IPS DF 6.9 (cell line): ENCODE results near the gene TRAF5.
A peak's percentile ranks its signal among the peaks of the same experiment; 100 is the strongest.
"Not testable (repeated sequence)": the region's sequence is repeated elsewhere in the genome, so short reads cannot be mapped to it uniquely, and the experiment has no call there.

Experiments used
- DNase-seq: peaks from one replicate; pipeline ENCODE4 v3.0.0-alpha.2; 2013; ENCODE audit warnings: low read depth, low spot score
- H3K27ac ChIP-seq: one replicate; pipeline ENCODE4 v1.5.1; 2013; ENCODE audit warnings: low read length, control low read depth
- H3K27me3 ChIP-seq: 2 replicates; pipeline ENCODE4 v1.6.1; 2013; ENCODE audit warnings: mild to moderate bottlenecking, low read length; ENCODE audit not compliant: control insufficient read depth, insufficient read depth
- H3K36me3 ChIP-seq: 2 replicates; pipeline ENCODE4 v1.6.1; 2013; ENCODE audit warnings: low read length; ENCODE audit not compliant: control insufficient read depth, insufficient read depth
- H3K4me1 ChIP-seq: 2 replicates; pipeline ENCODE4 v1.6.1; 2013; ENCODE audit warnings: low read length; ENCODE audit not compliant: control insufficient read depth, insufficient read depth
- H3K4me3 ChIP-seq: 2 replicates; pipeline ENCODE4 v1.5.1; 2013; ENCODE audit warnings: mild to moderate bottlenecking, low read length
- H3K9me3 ChIP-seq: 2 replicates; pipeline ENCODE4 v1.6.1; 2013; ENCODE audit warnings: low read length, inconsistent platforms; ENCODE audit not compliant: control insufficient read depth, insufficient read depth
- WGBS: extraction: QIAGEN DNeasy Blood & Tissue Kit; methylation state at CpG from one replicate; pipeline ENCODE4 v1.1.7; 2013; ENCODE audit warnings: mixed read lengths, missing lambda C conversion rate; ENCODE audit not compliant: insufficient read length, insufficient coverage; 5-methylcytosine and 5-hydroxymethylcytosine counted together

The TRAF5 gene

DNA sequence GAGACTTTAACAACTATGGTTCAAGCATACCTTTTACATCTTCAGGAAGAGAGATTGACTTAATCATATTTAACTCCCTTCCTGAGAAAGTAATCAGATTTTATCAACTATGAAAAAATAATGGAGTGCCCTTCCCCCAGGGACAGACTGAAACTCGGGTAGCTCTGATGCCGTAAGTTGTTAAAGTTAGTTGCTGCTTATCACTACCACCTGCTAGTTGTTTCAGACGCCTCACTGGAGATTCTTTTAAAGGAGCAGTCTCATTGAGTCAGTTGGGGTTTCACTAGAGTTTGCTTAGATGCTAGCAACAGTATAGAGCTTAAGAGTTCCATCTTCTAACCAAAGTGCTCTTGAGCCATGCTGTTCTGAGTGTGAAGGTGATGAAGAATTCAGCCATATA, 17.0 kb upstream of the TRAF5 start:
- WGBS = no CpG with 5 or more reads among the region's 3 CpGs

DNA sequence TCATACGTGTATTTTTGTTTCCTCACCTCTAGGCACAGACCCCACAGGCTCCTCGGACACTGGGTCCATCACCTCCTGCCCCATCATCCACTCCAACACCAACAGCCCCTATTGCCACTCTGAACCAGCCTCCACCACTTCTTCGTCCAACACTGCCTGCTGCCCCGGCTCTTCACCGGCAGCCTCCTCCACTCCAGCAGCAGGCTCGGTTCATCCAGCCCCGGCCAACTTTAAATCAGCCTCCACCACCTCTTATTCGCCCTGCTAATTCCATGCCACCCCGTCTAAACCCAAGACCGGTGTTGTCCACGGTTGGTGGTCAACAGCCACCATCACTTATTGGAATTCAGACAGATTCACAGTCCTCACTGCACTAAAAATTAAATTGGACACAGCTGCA, 13.2 kb upstream of the TRAF5 start:
- Histone ChIP-seq H3K9me3 (no peaks in the 10 kb centered on the region), H3K27ac (no peak overlapping the region), H3K27me3 (no peaks in the 10 kb centered on the region), H3K4me1 (no peaks in the 10 kb centered on the region), H3K36me3 (peaks cover 4% of the 10 kb centered on the region; the same call in 1 of the 2 replicates), H3K4me3 (no peak overlapping the region)
- no CpG with 5 or more reads among the region's 11 CpGs for WGBS
- DNase-seq = no peak

More for the DNA sequence above, 17.0 kb upstream of the TRAF5 start:
- Histone ChIP-seq H3K4me3 (no peak overlapping the region), H3K4me1 (no peaks in the 10 kb centered on the region), H3K9me3 (no peaks in the 10 kb centered on the region), H3K36me3 (peaks cover 4% of the 10 kb centered on the region; the same call in 1 of the 2 replicates), H3K27me3 (no peaks in the 10 kb centered on the region), H3K27ac (no peak overlapping the region)
- no peak for DNase-seq

DNA sequence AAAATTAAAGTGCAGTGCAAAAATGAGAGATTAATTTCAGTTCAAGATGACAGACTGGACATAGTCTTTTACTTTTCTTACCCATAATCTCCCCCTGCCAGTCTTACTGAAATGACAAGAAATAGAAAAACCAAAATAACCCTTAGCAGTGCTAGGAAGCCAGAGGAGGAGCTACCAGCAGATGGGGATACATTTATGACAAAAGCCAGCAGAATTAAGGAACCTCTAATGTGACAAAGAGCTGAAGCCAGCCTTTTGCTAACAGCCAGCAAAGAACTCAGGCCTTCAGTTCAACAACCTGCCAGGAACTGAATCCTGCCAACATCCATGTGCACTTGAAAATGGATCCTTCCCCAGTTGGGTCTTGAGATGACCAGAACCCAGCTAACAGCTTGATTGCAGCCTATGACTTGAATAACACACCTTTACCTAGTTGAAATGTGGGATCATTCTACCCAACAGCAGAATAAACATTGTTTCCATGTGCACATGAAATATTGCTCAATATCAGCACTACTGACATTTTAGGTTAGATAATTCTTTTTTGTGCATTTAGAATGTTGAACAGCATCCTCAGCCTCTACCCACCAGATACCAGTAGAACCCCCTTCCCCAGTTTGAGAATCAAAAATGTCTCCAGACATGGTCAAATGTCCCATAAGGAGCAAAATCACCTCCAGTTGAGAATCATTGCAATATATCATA, 7.9 kb upstream of the TRAF5 start:
- Histone ChIP-seq H3K27ac (no peak overlapping the region), H3K4me3 (no peak overlapping the region), H3K9me3 (no peaks in the 10 kb centered on the region), H3K27me3 (no peaks in the 10 kb centered on the region), H3K4me1 (no peaks in the 10 kb centered on the region), H3K36me3 (no peaks in the 10 kb centered on the region)
- DNase-seq = no peak

DNA sequence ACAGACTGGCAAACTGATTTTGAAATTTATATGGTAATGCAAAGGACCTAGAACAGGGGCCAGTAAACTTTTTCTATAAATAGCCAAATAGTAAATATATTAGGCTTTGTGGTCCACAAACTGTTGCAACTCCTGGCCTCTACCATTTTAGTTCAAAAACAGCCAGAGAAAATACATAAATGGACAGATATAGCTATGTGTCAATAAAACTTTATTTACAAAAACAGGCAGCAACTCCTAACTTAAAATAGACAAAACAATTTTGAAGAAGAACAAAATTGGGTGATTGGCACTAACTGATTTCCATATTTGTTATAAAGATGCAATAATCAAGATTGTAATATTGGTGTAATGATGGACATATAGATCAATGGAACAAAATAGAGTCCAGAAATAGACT, 6.7 kb upstream of the TRAF5 start:
- Histone ChIP-seq H3K4me1 (no peaks in the 10 kb centered on the region), H3K27ac (no peak overlapping the region), H3K27me3 (no peaks in the 10 kb centered on the region), H3K4me3 (no peak overlapping the region), H3K36me3 (no peaks in the 10 kb centered on the region), H3K9me3 (no peaks in the 10 kb centered on the region)
- DNase-seq = no peak

DNA sequence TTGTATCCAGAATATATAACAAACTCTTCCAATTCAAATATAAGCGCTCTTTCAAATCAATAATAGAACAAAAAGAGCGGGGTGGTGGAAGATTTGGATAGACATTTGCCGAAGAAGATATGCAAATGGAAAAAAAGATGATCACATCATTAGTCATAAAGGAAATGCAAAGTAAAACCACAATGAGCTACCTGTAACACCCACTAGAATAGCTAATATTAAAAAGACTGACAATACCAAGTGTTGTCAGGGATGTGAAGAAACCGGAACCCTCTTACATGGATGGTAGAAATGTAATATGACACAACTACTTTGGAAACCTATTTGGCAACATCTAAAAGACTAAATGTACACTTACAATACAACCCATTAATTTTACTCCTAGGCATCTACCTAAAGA, 5.7 kb upstream of the TRAF5 start:
- WGBS = no CpG with 5 or more reads among the region's 4 CpGs
- DNase-seq = no peak
- Histone ChIP-seq H3K4me1 (no peaks in the 10 kb centered on the region), H3K9me3 (no peaks in the 10 kb centered on the region), H3K27me3 (no peaks in the 10 kb centered on the region), H3K36me3 (no peaks in the 10 kb centered on the region), H3K27ac (no peak overlapping the region), H3K4me3 (no peak overlapping the region)

DNA sequence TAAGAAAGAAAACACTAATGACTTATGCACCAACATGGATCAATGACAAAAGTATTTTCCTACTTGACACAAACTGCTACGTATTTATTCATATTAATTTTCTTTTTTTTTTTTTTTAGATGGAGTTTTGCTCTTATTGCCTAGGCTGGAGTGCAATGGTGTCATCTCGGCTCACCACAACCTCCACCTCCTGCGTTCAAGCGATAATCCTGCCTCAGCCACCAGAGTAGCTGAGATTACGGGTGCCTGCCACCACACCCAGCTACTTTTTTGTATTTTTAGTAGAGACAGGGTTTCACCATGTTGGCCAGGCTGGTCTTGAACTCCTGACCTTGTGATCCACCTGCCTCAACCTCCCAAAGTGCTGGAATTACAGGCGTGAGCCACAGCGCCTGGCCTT, 5.0 kb upstream of the TRAF5 start:
- H3K9me3 ChIP-seq, H3K27me3 ChIP-seq, H3K36me3 ChIP-seq, H3K27ac ChIP-seq, DNase-seq, H3K4me1 ChIP-seq, H3K4me3 ChIP-seq: not testable (repeated sequence)
- WGBS = no CpG with 5 or more reads among the region's 7 CpGs

DNA sequence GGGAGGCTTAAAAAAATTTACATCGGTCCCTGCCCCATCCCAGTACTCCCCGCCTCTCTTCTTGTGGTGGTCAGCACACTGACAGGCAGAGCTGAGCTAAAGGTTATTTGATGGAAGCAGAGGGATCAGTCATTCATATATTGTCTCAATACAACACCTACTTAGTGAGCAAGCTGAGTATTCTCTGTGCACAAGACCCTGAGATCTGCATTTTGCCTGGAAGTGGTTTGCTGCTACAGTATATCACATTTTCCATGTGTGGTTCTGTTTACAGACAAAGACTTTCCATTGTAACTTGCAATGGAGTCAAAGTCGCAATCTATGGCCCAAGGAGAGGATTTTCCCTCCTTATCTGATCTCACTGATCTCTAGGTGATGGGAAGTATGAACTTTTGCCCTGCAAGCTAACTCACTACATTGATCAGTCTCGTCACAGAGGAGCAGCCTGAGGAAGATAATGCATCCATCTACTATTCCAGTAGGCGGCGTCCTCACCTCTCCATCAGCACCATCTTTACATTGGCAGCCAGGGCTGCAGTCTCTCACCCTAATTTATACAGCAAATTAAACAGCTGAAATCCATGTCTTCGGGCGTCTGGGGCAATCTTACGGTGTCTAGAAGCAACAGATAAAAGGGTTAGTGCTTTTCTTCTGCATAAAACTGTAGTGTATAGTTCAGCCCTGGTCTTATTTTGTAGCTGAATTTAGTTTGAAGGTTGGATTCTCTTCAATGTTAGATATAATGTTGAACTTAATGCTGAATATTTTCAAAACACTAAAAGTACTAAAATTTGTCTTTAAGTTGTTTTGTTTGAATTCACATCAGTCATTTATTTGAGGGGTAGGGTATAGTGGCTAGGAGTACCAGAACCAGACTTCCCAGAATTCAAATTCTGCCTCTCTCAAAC, 3.2 kb upstream of the TRAF5 start:
- Histone ChIP-seq H3K27ac (no peak overlapping the region), H3K4me1 (peaks cover 2% of the 10 kb centered on the region; the same call in 1 of the 2 replicates), H3K9me3 (no peaks in the 10 kb centered on the region), H3K4me3 (no peak overlapping the region), H3K27me3 (no peaks in the 10 kb centered on the region; the same call in 1 of the 2 replicates), H3K36me3 (no peaks in the 10 kb centered on the region)
- peak; percentile 57 for DNase-seq
- WGBS = no CpG with 5 or more reads among the region's 9 CpGs

DNA sequence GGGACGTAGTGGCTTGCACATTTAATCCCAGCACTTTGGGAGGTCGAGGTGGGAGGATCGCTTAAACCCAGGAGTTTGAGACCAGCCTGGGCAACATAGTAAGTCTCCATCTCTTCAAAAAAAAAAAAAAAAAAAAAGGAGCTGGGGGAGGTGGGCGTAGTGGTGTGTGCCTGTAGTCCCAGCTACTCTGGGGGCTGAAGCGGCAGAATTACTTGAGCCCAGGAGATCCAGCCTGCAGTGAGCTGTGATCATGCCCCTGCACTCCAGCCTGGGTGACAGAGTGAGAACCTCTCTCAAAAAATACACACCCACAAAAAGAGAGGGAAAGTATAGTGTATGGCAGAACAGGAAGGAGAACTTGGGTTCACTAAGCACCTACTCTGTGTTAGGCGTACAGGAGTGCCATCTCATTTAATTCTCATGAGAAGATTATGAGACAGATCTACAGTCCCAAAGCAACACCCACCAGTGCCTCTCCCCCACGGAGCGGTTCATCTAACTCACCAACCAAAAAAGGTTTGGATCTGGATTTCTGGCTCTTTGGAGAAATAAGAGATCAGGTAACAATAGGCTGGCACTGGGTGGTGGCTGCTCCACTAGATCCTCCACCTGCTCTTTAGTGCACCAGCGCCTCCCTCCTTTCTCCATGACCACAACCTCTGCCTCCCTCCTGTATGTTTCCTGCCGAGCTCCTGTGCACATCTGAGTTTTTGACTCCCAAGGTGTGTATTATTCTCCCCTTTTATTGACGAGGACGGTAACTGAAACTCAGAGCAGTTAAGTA, 1.4 kb upstream of the TRAF5 start:
- H3K4me3 ChIP-seq = no peak overlapping the region
- WGBS = no CpG with 5 or more reads among the region's 12 CpGs
- no peaks in the 10 kb centered on the region for H3K9me3 ChIP-seq
- no peak overlapping the region for H3K27ac ChIP-seq
- H3K4me1 ChIP-seq = peaks cover 6% of the 10 kb centered on the region
- DNase-seq = no peak
- no peaks in the 10 kb centered on the region; the same call in 1 of the 2 replicates for H3K27me3 ChIP-seq
- H3K36me3 ChIP-seq = 0 out of 2 replicates have a peak, but pooled peaks cover 4% of the 10 kb centered on the region

DNA sequence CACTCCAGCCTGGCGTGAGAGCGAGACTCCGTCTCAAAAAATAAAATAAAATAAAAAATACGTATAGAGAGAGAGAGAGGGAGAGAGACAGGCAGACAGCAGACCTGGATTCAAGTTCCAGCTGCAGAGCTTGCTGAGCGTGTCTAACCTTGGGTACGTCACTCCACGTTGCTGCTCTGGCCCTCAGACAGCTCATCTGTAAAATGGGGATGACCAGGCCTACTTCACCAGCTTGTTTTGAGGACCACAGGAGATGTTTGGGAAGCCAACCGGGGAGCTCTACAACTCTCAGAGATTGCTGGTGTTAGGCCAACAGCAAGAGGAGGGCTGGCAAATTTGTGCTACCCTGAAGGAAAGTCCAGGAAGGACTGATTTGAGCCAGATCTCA, 499 bp upstream of the TRAF5 start:
- Histone ChIP-seq H3K4me3 (peak overlapping the region; percentile 37; the same call in 1 of the 2 replicates), H3K9me3 (no peaks in the 10 kb centered on the region), H3K4me1 (peaks cover 6% of the 10 kb centered on the region), H3K27ac (no peak overlapping the region), H3K27me3 (no peaks in the 10 kb centered on the region; the same call in 1 of the 2 replicates), H3K36me3 (0 out of 2 replicates have a peak, but pooled peaks cover 4% of the 10 kb centered on the region)
- WGBS = no CpG with 5 or more reads among the region's 8 CpGs
- DNase-seq = no peak

DNA sequence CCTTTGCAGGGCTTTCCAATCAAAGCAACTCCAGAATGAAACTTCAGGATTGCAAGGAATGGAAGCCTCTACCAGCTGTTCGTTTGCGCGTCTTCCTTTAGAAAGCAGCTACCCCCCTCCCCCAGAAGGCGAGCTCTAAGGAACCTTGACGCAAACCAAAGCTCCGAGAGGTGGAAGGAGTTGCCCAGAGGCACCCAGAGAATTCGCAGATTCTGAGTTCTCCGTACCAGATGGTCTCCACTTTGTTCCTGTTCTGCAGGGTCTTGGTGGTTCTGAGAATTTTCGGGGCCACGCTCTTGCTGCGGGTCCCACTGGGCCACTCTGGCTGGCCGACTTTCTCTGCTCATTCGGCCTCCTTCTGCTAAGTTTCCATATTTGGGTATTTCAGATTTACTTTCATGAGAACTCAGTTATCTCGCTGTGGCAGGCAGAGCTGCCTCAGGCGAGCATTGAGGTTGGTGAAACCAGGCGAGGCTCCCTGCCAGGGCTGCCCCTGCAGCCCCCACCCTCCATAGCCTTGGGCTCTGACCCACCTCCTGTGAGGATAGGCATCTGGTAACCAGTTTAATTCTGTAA, 801 bp downstream of the TRAF5 start:
- no peak for DNase-seq
- peaks cover 6% of the 10 kb centered on the region for H3K4me1 ChIP-seq
- H3K9me3 ChIP-seq = no peaks in the 10 kb centered on the region
- no peaks in the 10 kb centered on the region; the same call in 1 of the 2 replicates for H3K27me3 ChIP-seq
- no CpG with 5 or more reads among the region's 16 CpGs for WGBS
- H3K36me3 ChIP-seq = 0 out of 2 replicates have a peak, but pooled peaks cover 4% of the 10 kb centered on the region
- peak overlapping the region; percentile 72 for H3K4me3 ChIP-seq
- H3K27ac ChIP-seq = no peak overlapping the region
